H9 (cell line): ENCODE results near the gene MTERF4. TPM values are rescaled to one million over a fixed set of nuclear protein-coding genes. Genes with fewer than 3 reads are reported as not detected.

Source experiments
- DNase-seq: peaks from one replicate; pipeline ENCODE4 v3.0.0-alpha.2; 2017
- H2AFZ ChIP-seq: one replicate; pipeline ENCODE4 v1.6.1; 2013; ENCODE audit warnings: mild to moderate bottlenecking, low read length, control low read depth, moderate library complexity
- H2AK5ac ChIP-seq: 2 replicates; pipeline ENCODE4 v1.6.1; 2013; ENCODE audit warnings: low read length, control low read depth, mixed read lengths; ENCODE audit not compliant: insufficient read length
- H2BK120ac ChIP-seq: one replicate; pipeline ENCODE4 v1.6.1; 2013; ENCODE audit warnings: low read depth, mild to moderate bottlenecking, low read length, control low read depth, inconsistent platforms; ENCODE audit not compliant: poor library complexity, severe bottlenecking
- H2BK12ac ChIP-seq: 2 replicates; pipeline ENCODE4 v1.6.1; 2013; ENCODE audit warnings: low read length, control low read depth, mixed read lengths, low read depth; ENCODE audit not compliant: insufficient read length
- H2BK15ac ChIP-seq: 2 replicates; pipeline ENCODE4 v1.6.1; 2013; ENCODE audit warnings: low read depth, low read length, control low read depth
- H2BK20ac ChIP-seq: one replicate; pipeline ENCODE4 v1.6.1; 2013; ENCODE audit warnings: low read depth, mild to moderate bottlenecking, low read length, control low read depth, inconsistent platforms; ENCODE audit not compliant: poor library complexity, severe bottlenecking
- H2BK5ac ChIP-seq: 2 replicates; pipeline ENCODE4 v1.6.1; 2013; ENCODE audit warnings: low read length, control low read depth, mixed read lengths; ENCODE audit not compliant: insufficient read length
- H3K14ac ChIP-seq: 2 replicates; pipeline ENCODE4 v1.6.1; 2013; ENCODE audit warnings: low read length, control low read depth; ENCODE audit not compliant: insufficient read depth
- H3K18ac ChIP-seq: 2 replicates; pipeline ENCODE4 v1.6.1; 2013; ENCODE audit warnings: low read depth, mild to moderate bottlenecking, mixed read lengths, low read length, control low read depth; ENCODE audit not compliant: insufficient read length
- H3K23ac ChIP-seq: 2 replicates; pipeline ENCODE4 v1.6.1; 2013; ENCODE audit warnings: low read length, control low read depth, mixed read lengths, low read depth; ENCODE audit not compliant: insufficient read length
- H3K23me2 ChIP-seq: 2 replicates; pipeline ENCODE4 v1.6.1; 2013; ENCODE audit warnings: low read depth, mild to moderate bottlenecking, mixed read lengths, low read length, control low read depth; ENCODE audit not compliant: insufficient read length, poor library complexity, severe bottlenecking
- H3K27ac ChIP-seq: 2 replicates; pipeline ENCODE4 v1.5.1; 2013; ENCODE audit warnings: low read length, control low read depth, mixed read lengths, low read depth; ENCODE audit not compliant: insufficient read length
- H3K27me3 ChIP-seq: 2 replicates; pipeline ENCODE4 v1.6.1; 2013; ENCODE audit warnings: low read length, control low read depth, inconsistent platforms; ENCODE audit not compliant: insufficient read depth
- H3K4ac ChIP-seq: 2 replicates; pipeline ENCODE4 v1.6.1; 2013; ENCODE audit warnings: low read depth, mild to moderate bottlenecking, control low read depth, inconsistent platforms, low read length, moderate library complexity
- H3K4me1 ChIP-seq: 2 replicates; pipeline ENCODE4 v1.6.1; 2013; ENCODE audit warnings: low read length, control low read depth, inconsistent platforms; ENCODE audit not compliant: insufficient read depth
- H3K4me2 ChIP-seq: 2 replicates; pipeline ENCODE4 v1.6.1; 2013; ENCODE audit warnings: low read length, control low read depth, mixed read lengths; ENCODE audit not compliant: insufficient read length, insufficient read depth
- H3K56ac ChIP-seq: 2 replicates; pipeline ENCODE4 v1.6.1; 2013; ENCODE audit warnings: low read depth, mild to moderate bottlenecking, mixed read lengths, low read length, control low read depth; ENCODE audit not compliant: insufficient read length
- H3K79me1 ChIP-seq: 2 replicates; pipeline ENCODE4 v1.6.1; 2013; ENCODE audit warnings: low read depth, mild to moderate bottlenecking, moderate library complexity, low read length, control low read depth, inconsistent platforms; ENCODE audit not compliant: insufficient read depth, poor library complexity, severe bottlenecking
- H3K79me2 ChIP-seq: 2 replicates; pipeline ENCODE4 v1.6.1; 2013; ENCODE audit warnings: low read length, control low read depth, inconsistent platforms; ENCODE audit not compliant: insufficient read depth
- H3K9ac ChIP-seq: 2 replicates; pipeline ENCODE4 v1.6.1; 2013; ENCODE audit warnings: low read length, control low read depth, mixed read lengths; ENCODE audit not compliant: insufficient read length; ENCODE audit errors: extremely low read depth
- H3K9me3 ChIP-seq: one replicate; pipeline ENCODE4 v1.6.1; 2013; ENCODE audit warnings: low read depth, low read length, inconsistent platforms; ENCODE audit not compliant: control insufficient read depth
- H3T11ph ChIP-seq: one replicate; pipeline ENCODE4 v1.6.1; 2013; ENCODE audit warnings: mild to moderate bottlenecking, low read length, control low read depth, inconsistent platforms
- H4K20me1 ChIP-seq: one replicate; pipeline ENCODE4 v1.6.1; 2013; ENCODE audit not compliant: control insufficient read depth, insufficient read length, insufficient read depth
- H4K5ac ChIP-seq: 2 replicates; pipeline ENCODE4 v1.6.1; 2013; ENCODE audit warnings: low read depth, mild to moderate bottlenecking, mixed read lengths, low read length, control low read depth; ENCODE audit not compliant: insufficient read length
- H4K8ac ChIP-seq: replicated peaks from 2 replicates; pipeline ENCODE4 v1.6.1; 2013; ENCODE audit warnings: low read length, control low read depth, mixed read lengths, low read depth; ENCODE audit not compliant: insufficient read length
- H4K91ac ChIP-seq: 2 replicates; pipeline ENCODE4 v1.6.1; 2013; ENCODE audit warnings: low read depth, mild to moderate bottlenecking, moderate library complexity, mixed read lengths, low read length, control low read depth; ENCODE audit not compliant: insufficient read length
- H3K27ac Mint-ChIP-seq, 3 experiments: 2 replicates in 2 of 3; 3 replicates in 1 of 3; pipeline ENCODE4 v1.8.0; 2020 to 2021; ENCODE audit warnings: mixed read lengths in 3 of 3, mild to moderate bottlenecking in 1 of 3, moderate library complexity in 1 of 3
- H3K27me3 Mint-ChIP-seq: 2 replicates; pipeline ENCODE4 v1.8.0; 2021; ENCODE audit warnings: low read depth, mild to moderate bottlenecking, moderate library complexity, mixed read lengths
- H3K36me3 Mint-ChIP-seq, 3 experiments: 2 replicates in 2 of 3; 3 replicates in 1 of 3; pipeline ENCODE4 v1.8.0; 2020 to 2021; ENCODE audit warnings: low read depth in 3 of 3, mixed read lengths in 3 of 3; ENCODE audit not compliant: insufficient read depth in 1 of 3
- H3K4me1 Mint-ChIP-seq, 2 experiments: 2 replicates each; pipeline ENCODE4 v1.8.0; 2020; ENCODE audit warnings: mixed read lengths in 2 of 2
- H3K4me3 Mint-ChIP-seq, 2 experiments: 2 replicates in 1 of 2; 3 replicates in 1 of 2; pipeline ENCODE4 v1.8.0; 2020 to 2021; ENCODE audit warnings: mild to moderate bottlenecking in 2 of 2, mixed read lengths in 2 of 2, moderate library complexity in 1 of 2
- H3K9me3 Mint-ChIP-seq, 2 experiments: 2 replicates in 1 of 2; 3 replicates in 1 of 2; pipeline ENCODE4 v1.8.0; 2020; ENCODE audit warnings: mild to moderate bottlenecking in 2 of 2, mixed read lengths in 2 of 2, moderate library complexity in 1 of 2
- WGBS: extraction: QIAGEN DNeasy Blood & Tissue Kit; methylation state at CpG from one replicate; pipeline ENCODE4 v1.1.7; 2013; ENCODE audit warnings: missing lambda C conversion rate, low lambda C conversion rate, mixed read lengths; ENCODE audit not compliant: insufficient read length; ENCODE audit errors: extremely low coverage; 5-methylcytosine and 5-hydroxymethylcytosine counted together
- total RNA-seq: library from RNA; stranded (reverse); gene quantifications from 2 replicates; pipeline ENCODE4 v1.2.1, GENCODE V29; 2021
- TF ChIP-seq, protein P1 (sequence below): fragments of 200-600 bp; sonication (generic); conservative IDR thresholded peaks from 3 replicates; pipeline ENCODE4 v1.8.0; 2021; ENCODE audit warnings: antibody characterized with exemption, mild to moderate bottlenecking

MTERF4 gene
- total RNA-seq, 1 experiment from 2014 or later = 35.0 TPM

DNA sequence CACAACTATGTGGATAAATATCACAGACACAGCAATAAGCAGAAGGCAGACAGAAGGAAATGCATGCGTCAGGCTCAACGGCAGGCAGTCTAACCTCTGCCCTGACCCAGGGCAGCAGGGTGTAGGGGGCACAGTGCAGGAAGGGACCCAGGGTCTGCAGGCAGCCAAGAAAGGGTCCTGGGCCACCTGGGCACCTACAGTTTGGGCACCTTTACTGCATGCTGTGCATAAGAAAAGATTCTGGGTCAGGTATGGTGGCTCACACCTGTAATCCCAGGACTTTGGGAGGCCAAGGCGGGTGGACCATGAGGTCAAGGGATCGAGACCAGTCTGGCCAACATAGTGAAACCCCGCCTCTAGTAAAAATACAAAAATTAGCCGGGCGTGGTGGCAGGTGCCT, 29.4 kb upstream of the MTERF4 start:
- H4K91ac ChIP-seq = no peak overlapping the region
- no peak overlapping the region for H2BK5ac ChIP-seq
- H3K79me2 ChIP-seq = no peaks in the 10 kb centered on the region
- H3K23me2 ChIP-seq = no peaks in the 10 kb centered on the region
- WGBS = no CpG with 5 or more reads among the region's 7 CpGs
- H2BK15ac ChIP-seq = no peak overlapping the region
- no peak overlapping the region for H3K56ac ChIP-seq
- H4K20me1 ChIP-seq = no peaks in the 10 kb centered on the region
- Mint-ChIP-seq H3K4me3 (no peak overlapping the region), H3K27ac (no peak overlapping the region), H3K36me3 (peaks cover 20 to 56% (median 38%) of the 10 kb centered on the region in 3 experiments), H3K9me3 (no peaks in the 10 kb centered on the region), H3K27me3 (no peaks in the 10 kb centered on the region), H3K4me1 (no peaks in the 10 kb centered on the region)
- no peak overlapping the region for H2BK120ac ChIP-seq
- TF ChIP-seq, protein P1, sequence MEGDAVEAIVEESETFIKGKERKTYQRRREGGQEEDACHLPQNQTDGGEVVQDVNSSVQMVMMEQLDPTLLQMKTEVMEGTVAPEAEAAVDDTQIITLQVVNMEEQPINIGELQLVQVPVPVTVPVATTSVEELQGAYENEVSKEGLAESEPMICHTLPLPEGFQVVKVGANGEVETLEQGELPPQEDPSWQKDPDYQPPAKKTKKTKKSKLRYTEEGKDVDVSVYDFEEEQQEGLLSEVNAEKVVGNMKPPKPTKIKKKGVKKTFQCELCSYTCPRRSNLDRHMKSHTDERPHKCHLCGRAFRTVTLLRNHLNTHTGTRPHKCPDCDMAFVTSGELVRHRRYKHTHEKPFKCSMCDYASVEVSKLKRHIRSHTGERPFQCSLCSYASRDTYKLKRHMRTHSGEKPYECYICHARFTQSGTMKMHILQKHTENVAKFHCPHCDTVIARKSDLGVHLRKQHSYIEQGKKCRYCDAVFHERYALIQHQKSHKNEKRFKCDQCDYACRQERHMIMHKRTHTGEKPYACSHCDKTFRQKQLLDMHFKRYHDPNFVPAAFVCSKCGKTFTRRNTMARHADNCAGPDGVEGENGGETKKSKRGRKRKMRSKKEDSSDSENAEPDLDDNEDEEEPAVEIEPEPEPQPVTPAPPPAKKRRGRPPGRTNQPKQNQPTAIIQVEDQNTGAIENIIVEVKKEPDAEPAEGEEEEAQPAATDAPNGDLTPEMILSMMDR = no peak
- no peak overlapping the region for H3K9ac ChIP-seq
- H2AK5ac ChIP-seq = no peak overlapping the region
- no peak overlapping the region for H2AFZ ChIP-seq
- no peak overlapping the region for H4K8ac ChIP-seq
- H2BK20ac ChIP-seq = no peak overlapping the region
- no peak overlapping the region for H3K27ac ChIP-seq
- no peak overlapping the region for H3K23ac ChIP-seq
- H2BK12ac ChIP-seq = no peak overlapping the region
- H3K79me1 ChIP-seq = no peaks in the 10 kb centered on the region
- H3K4me1 ChIP-seq = no peaks in the 10 kb centered on the region
- H3K27me3 ChIP-seq = no peaks in the 10 kb centered on the region
- DNase-seq = no peak
- no peak overlapping the region for H3K18ac ChIP-seq
- no peak overlapping the region for H4K5ac ChIP-seq
- H3K14ac ChIP-seq = no peak overlapping the region; the same call in 1 of the 2 replicates
- H3K4me2 ChIP-seq = no peak overlapping the region
- H3K9me3 ChIP-seq = no peaks in the 10 kb centered on the region
- no peak overlapping the region for H3T11ph ChIP-seq
- no peak overlapping the region for H3K4ac ChIP-seq
